HFF-Myc (cell line): ENCODE measurements around the gene WNT8A.
"Not testable (repeated sequence)": the region's sequence is repeated elsewhere in the genome, so short reads cannot be mapped to it uniquely, and the experiment has no call there.

Experiments used
- DNase-seq: peaks from one replicate; pipeline ENCODE4 v3.0.0-alpha.2; 2011; ENCODE audit warnings: low read depth; ENCODE audit errors: extremely low read depth
- H3K4me3 ChIP-seq: replicated peaks from 2 replicates; pipeline ENCODE4 v1.5.1; 2011; ENCODE audit warnings: low read depth, mild to moderate bottlenecking, control low read depth, low read length
- TF ChIP-seq, protein P1 (sequence below): IDR thresholded peaks from 2 replicates; pipeline ENCODE4 v1.5.1; 2012; ENCODE audit warnings: mild to moderate bottlenecking, low read depth, low read length, control low read depth; ENCODE audit errors: missing control alignments

WNT8A gene, protein sequence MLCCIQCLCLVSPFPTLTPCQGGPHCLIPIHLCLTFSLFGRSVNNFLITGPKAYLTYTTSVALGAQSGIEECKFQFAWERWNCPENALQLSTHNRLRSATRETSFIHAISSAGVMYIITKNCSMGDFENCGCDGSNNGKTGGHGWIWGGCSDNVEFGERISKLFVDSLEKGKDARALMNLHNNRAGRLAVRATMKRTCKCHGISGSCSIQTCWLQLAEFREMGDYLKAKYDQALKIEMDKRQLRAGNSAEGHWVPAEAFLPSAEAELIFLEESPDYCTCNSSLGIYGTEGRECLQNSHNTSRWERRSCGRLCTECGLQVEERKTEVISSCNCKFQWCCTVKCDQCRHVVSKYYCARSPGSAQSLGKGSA

DNA sequence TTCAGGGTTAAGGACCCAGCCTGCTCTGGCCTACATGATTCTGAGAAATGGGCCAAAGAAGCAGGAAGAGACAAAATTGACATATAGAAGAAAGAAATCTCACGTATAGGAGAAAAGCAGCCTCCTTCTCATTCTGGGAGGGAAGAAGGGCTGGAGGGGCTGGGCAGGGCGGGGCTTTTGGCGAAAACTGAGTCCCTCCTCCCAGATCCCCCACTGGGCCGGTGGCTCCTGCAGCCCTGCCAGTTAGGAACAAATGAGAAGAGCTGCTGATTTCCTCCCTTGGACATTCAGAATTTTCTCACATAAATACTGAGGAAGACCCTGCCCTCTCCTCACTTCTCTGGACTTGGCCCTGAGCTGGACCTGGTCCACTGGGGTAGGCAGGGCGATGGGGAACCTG lies at the start of gene WNT8A:
Gene WNT8A (plus strand): TSS at position 332 of the 400 bp plus-strand sequence. CDS start 95 bp downstream, outside the sequence.
- no peak within 1 kb of the TSS for H3K4me3 ChIP-seq
- TF ChIP-seq, protein P1, sequence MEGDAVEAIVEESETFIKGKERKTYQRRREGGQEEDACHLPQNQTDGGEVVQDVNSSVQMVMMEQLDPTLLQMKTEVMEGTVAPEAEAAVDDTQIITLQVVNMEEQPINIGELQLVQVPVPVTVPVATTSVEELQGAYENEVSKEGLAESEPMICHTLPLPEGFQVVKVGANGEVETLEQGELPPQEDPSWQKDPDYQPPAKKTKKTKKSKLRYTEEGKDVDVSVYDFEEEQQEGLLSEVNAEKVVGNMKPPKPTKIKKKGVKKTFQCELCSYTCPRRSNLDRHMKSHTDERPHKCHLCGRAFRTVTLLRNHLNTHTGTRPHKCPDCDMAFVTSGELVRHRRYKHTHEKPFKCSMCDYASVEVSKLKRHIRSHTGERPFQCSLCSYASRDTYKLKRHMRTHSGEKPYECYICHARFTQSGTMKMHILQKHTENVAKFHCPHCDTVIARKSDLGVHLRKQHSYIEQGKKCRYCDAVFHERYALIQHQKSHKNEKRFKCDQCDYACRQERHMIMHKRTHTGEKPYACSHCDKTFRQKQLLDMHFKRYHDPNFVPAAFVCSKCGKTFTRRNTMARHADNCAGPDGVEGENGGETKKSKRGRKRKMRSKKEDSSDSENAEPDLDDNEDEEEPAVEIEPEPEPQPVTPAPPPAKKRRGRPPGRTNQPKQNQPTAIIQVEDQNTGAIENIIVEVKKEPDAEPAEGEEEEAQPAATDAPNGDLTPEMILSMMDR: no peak
- DNase-seq: no peak

DNA sequence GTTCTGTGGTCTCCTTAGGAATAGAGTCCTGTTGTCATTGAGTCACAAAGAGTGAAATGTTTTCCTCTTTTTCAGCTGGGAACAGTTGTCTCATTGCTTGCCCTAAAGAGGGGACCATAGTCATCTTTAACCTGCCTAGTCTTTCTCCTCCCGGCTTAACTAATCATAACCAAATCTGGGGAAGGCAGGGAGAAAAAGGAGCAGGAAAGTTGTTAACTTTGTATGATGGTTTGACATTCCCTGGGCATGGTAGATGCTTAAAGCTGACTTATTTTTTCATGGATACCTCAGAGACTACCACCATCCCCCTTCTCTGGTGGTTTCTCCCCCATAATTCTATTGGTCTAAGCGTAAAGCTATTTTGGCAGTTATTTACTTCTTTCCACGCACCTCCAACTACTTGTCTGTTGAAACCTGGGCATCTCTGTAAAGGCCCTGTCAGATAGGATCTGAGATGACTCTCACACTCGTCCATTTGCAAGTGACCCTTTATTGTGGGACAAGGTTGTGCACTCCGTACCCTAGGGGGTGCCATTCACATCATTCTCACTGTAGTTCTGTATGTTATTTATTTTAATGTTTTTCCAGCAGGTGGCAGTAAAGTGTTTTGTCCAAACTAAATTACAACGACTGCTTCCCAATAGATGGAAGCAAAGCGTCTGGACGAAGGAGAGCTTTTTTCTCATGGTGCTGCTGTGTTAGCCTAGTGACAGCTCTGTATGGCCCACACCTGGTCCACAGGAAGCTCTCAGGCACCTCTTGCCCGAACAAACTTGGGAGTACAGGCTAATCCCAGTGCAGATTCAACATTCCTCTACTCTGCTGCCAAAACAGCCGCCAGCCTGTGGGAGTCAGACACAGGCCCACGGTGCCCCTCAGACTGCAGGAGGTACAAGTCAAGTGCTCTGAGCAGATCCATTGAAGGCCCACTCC lies 48.0 kb upstream of the WNT8A start:
- DNase-seq: peak; percentile 80
- TF ChIP-seq, protein P1: peak; percentile 79
- no peak overlapping the region for H3K4me3 ChIP-seq

DNA sequence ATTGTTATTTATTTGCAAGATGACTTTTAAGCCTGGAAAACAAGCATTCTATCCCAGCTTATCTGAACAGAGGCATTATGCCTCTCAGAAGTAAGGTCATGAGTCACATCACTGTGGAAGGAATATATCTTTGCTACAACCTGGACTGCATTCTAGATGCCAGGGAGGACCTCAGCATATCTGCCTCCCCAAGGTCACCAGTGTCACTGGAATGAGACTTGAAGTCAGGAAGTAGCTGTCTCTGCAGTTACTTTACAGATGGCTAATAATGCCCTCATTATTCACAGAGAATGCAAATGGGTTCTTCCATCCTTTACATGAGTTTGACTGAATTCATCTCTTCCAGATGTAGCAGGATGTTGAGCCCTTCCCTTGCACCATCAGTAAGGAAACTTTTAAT lies 46.6 kb upstream of the WNT8A start:
- DNase-seq: no peak
- H3K4me3 ChIP-seq: no peak overlapping the region
- TF ChIP-seq, protein P1: no peak

DNA sequence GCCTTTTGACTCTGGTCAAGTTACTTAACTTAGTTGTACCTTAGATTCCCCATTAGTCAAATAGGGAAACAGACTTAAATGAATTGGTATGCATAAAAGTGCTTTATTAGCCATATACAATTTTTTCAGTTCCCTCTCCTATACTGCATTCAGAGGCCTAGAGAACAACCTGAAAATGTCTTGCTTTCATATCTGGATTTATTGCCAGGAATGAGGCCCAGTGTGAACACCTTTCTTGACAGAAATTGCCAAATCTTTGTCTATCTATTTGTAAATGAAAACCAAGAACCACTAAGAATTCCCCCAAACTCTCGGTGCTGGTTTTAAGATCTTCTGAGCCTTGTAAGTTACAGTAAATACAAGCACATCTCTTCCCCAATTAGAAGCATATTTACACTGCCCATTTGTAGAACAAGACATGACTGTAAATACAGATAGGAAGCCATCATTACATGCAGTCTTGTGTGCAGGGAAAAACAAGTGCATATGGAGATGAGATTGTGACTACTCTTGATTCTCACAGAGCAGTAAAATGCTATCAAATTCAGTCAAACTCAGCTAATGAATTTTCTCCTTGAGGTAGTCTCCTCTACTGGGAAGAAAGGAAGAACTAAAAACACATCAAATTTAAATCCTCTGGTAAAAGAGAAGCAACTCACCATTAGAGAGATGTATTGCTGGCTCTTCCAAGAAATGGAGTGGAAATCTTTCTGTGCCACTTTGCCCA lies 45.8 kb upstream of the WNT8A start:
- DNase-seq: no peak
- TF ChIP-seq, protein P1: no peak
- H3K4me3 ChIP-seq: no peak overlapping the region

DNA sequence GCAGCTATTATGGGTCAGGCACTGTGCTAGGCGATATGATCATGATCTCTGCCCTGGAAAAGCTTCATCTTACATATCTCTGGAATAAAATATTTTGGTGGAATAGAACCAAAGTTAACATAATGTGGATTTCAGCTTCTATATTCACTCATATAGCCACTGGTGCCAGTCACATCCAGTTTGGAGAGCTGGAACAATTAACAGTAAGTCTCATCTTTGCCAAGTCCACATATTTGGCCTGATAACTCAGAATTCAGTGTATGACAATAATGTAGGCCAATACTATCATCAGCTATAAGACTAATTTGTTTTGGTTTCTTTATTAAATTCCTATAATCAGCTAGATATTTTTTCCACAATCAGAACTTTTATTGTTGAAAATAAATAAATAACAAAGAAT lies 45.0 kb upstream of the WNT8A start:
- no peak overlapping the region for H3K4me3 ChIP-seq
- DNase-seq: no peak
- TF ChIP-seq, protein P1: no peak

DNA sequence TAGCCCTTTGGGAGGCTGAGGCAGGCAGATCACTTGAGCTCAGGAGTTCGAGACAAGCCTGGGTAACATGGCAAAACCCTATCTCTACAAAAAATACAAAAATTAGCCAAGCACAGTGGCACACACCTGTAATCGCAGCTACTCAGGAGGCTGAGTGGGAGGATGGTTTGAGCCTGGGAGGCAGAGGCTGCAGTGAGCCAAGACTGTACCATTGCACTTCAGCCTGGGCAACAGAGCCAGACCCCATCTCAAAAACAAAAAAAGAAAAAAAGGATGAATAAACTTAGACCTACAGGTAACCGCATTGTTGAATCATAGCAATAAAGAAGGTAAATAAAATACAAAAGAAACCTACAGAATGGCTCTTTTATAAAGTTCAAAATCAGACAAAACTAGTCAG lies 38.5 kb upstream of the WNT8A start:
- DNase-seq, H3K4me3 ChIP-seq: not testable (repeated sequence)
